ENCODE measurements around the gene PCBP3.
"Not testable (repeated sequence)": the region's sequence is repeated elsewhere in the genome, so short reads cannot be mapped to it uniquely, and the experiment has no call there.

The PCBP3 gene

DNA sequence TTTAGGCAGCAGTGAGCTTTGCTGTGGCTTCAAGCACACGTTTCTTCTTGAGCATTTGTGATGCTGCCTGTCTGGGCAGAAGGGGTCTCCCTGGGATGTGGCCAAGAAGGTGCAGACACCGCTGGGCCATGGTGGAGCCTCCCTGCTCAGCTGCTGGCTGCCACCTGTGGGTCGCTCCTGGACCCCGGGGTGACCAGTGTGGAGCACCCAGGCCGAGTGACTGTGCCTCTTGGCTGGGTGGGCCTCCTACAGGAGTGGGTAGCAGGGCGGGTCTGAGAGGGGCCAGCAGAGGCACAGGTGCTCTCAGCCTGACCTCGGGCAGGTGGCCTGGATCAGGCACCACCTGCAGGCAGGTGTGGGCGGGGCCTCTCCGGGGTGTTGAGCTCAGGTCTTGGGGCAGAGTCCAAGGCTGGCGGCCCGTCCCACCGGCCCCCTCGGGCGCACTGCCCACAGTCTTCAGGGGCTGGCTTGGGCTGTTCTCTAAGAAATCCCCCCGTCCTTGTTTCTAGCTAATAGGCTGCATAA is 296.1 kb downstream of the PCBP3 start:
- no peak for DNase-seq

DNA sequence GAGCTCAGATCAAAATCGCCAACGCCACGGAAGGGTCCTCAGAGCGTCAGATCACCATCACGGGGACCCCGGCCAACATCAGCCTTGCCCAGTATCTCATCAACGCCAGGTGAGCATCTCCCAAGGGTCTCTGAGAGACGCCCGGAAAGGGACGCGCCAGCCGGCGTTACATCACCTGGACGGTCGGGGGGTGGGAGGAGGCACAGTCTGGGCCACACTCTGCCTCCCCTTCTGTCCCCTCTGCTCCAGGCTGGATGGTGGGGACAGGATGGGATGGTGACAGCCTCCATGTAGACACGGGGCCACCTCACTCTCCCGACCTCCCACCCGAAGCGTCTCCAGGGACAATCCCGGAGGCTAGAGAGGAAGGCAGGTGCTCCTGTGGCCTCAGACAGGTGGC is 296.6 kb downstream of the PCBP3 start:
- DNase-seq, result no peak

DNA sequence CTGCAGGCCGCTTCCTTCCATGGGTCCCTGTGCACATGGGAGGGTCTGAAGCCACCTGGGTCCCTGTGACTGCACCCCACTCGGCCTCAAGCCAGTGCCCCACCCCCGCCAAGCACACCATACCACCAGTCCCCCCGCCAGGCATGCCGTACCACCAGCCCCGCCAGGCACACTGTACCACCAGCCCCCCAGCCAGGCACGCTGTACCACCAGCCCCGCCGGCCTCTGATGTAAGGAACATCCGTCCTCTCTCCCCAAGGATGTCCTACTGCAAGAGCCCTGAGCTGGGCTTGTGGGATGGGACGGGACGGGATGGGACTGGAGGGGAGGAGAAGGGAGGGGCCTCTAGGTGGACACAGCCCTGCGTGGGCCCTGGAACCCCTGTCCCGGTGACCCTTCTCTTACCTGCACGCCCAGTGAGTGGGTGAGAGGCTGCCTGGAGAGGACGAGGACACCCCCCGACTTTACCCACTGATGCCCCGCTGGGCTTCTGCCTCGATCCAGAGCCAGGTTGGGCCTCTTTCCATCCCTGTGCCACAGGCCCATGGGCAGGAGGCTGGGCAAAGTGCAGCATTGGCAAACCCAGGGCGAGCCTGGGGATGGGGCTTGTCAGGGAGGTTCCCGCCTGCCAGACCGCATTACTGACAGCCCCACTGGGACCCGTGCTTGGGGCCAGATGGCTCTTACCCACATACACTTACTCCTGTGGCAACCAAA is 297.3 kb downstream of the PCBP3 start:
- DNase-seq, result no peak

DNA sequence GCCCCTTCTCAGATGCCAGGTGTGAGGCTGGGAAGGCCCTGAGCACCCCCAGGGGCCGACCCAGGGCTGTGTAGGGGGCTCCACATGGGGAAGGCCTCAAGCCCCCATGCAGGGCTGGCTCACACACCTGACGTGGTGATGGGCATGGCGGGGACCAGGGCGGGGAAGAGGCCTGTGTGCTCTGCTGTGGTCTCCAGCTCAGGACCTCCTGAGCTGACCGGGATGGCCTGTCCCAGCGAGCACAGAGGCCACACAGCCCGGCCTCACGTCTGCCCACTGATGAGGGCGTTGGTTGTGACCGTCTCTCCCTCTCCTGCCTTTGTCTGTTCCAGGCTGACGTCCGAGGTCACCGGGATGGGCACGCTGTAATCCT is 297.8 kb downstream of the PCBP3 start:
- no peak for DNase-seq

DNA sequence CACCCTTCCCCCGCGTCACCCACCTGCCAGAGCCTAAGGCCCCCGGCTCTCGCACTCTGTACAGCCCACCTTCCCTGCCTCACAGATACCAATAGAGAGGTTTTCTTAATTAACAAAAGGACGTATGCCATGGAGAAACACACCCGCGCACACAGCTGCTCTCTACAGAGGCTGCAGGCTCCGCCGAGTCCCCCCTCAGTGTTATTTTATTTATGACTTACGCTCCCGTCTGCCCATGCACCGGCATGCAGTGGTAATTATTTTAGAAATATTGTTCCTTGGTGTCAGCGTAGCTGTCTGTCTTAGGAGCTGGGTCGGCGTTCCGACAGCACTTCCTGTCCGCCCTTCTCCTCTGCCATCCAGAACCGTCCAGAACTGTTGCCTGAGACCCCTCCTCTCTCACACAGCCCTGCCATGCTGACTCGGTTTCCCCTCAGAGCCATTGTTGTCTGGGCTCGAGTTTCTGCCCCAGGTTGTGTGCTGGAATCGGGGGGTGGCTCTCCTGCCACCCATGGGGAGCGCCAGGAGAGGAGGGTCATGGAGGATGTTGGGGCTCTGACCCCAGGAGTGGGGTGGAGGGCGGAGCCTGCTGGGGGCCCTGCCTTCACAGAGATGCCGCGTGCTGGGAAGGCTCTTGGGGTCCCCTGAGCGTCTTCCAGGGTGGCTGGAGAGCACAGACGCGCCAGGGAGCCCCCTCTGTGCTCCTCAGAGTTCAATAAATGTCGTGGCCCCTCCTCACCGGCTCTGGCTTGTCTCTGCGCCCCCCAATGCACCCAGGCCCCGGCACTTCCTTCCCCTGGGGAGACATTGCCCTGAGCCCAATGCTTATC is 298.4 kb downstream of the PCBP3 start:
- DNase-seq, result no peak

DNA sequence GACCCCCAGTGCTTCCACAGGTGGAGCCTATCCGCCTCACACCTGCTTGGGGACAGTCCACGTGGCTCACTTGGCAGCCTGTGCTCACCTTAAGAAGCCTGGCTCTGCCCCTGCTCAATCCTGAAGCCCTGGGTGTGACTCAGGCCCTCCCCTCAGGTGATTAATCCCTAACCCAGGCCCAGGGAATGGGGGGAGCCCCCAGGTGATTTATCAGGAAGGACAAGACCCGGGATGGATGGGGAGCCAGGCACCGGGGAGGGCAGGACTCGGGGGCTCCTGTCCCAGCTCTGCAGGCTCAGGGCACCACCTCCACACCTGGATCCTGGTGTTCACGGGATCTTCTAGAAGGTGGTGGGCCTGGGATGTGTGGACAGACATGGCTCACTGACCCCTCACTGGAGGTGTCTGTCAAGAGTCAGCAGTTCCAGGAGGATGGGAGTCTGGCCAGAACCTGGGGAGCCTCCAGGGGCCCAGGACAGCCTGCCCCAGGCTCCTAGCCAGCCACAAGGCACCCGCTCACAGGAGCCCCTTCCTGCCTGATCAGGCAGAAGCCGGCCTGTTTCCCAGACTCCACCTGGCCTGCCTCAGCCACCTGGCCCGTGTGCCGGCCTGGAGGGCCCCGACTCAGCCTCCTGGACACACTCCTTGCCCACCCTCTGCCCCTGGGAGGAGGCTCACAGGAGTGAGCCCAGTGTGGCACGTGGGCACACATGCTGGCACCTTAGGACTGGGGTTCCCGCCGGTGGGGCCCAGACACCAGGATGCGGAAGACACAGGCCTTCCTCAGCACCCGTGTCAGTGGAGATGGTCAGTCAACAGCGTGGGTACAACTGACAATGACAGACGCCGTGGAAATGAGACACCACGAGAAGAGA is 299.5 kb downstream of the PCBP3 start:
- DNase-seq, result no peak

DNA sequence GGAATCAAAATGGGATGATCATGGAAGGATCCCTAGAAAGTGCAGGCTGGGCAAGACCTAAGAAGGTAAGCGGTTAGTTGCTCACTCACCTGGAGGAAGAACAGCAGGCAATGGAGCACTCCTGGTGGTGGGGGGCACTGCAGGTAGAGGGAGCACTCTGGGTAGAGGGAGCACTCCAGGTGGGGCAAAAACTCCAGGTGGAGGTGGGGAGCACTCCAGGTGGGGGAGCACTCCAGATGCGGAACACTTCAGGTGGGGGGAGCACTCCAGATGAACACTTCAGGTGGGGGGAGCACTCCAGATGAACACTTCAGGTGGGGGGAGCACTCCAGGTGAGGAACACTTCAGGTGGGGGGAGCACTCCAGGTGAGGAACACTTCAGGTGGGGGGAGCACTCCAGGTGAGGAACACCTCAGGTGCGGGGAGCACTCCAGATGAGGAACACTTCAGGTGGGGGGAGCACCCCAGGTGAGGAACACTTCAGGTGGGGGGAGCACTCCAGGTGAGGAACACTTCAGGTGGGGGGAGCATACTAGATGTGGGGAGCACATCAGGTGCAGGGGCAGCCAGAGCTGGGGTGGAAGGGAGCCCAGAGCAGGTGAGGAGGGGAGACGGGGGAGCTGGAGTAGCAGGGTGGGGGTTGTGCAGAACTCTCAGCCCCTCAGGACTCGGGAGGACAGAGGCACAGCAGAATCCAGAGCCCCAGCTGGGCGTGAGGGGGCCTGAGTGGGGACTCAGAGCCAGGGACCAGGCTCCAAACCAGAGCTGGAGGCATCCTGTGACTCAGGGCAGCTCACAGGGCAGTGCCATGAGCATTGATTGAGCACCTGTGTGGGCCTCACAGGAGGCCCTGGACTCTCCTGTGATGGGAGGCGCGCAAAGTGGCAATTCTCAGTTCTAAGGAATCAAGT is 300.4 kb downstream of the PCBP3 start:
- no peak for DNase-seq

DNA sequence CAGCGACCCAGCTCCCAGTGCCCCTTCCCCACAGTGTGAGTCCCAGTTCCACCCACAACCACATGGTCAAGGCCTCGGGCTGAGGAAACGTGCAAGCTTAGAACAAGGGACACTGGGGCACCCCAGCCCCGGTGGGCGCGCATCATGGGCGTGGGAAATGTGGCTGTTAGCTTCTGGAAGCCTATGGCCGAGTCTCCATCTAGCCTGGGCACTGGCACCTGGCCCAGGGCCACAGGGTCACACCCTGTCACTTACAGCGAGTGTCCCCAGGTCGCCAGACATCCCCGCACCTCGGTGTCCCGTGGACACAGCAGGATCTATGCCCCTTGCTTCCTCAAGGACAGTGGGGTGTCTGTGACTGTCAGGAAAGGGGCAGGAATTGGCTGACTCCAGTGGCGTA is 301.1 kb downstream of the PCBP3 start:
- DNase-seq, result no peak

DNA sequence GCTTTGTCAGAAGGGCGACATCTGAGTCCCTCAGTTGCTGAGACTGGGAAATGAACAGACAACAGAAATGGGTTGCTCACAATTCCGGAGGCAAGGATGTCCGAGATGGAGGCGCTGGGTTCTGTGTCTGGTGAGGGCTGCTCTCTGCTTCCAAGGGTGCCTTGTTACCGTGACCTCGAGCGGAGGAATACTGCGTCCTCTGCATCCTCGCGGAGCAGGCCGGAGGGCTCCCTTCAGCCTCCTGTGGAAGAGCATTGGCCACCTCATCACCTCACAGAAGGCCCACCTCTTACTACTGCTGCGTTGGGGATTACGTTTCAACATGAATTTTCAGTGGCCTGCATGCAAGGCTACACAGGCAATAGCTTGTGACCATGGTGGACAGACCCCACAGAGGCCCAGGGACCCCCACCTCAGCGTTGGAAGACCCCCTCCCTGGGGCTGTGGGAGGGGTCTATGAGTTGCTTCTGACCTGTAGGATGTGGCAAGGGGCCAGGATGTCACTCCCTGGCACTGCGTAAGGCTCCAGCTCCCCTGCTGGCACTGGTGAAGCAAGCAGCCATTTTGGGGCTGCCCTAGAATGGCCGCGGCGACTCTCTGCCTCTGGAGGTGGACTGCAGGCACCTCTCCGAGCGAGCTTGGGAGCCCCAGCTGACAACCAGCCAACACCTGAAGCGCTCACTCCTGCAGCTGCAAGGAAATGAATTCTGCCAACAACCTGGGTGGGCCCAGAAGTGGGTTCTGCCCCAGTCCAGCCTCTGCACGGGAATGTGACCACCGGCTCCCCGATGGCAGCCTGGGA is 301.7 kb downstream of the PCBP3 start:
- no peak for DNase-seq

DNA sequence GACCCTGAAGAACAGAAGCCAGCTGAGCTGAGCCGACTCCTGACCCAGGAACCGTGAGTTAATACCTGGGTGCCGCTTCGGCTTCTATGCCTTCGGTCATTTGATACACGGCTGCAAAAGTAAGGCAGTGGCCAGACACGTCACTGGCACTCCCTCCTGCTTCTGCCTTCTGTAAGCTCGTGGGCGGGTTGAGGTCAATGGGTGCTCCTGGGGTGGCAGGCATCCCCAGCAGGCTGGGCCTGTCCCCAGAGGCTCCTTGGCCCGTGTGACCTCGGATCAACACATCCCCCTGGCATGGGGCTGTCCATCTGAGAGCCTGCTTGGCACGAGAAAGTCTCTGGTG is 302.3 kb downstream of the PCBP3 start:
- no peak for DNase-seq

DNA sequence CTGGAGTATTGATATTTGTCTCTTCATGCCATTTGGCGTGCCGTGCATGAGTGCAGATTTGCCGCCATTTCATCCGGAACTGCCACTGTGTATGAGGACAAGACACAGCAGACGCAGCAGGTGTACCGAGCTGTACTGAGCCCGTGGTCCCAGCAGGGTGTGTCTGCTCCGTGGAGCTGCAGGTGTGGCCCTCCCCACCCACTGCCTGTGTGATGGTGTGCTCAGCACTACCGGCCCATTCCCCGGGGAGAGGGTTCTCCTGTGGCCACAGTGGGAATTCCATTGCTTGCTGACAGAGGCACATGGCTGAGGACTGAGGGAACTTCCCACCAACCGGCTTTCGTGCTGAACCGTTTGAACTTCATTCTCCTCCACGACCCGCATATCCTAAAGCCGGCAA is 303.8 kb downstream of the PCBP3 start:
- no peak for DNase-seq

DNA sequence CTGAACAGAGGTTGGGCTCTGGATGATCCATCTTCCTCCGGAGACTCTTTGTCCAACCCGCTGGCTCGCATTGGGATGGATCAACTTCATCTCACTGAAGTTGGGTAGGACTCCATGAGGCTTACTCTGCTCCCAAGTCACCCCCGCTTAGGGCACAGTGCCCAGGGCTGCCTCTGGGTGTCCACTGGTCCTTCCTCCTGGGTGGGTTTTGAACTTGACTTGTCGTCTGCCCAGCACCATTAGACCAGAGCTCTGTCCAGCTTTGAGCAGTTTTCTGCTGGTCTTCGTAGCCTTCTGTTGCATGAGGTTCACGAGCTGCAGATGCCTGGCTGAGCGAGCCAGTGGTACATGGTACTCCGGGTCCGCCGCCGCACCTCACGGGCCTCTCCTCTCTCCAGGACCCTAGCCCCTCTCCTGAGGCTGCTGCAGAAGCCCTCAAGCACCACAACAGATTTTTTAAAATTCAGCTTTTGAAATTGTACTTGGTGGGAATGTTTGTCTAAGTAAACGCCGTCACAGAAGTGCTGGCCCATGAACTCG is 304.3 kb downstream of the PCBP3 start:
- no peak for DNase-seq

DNA sequence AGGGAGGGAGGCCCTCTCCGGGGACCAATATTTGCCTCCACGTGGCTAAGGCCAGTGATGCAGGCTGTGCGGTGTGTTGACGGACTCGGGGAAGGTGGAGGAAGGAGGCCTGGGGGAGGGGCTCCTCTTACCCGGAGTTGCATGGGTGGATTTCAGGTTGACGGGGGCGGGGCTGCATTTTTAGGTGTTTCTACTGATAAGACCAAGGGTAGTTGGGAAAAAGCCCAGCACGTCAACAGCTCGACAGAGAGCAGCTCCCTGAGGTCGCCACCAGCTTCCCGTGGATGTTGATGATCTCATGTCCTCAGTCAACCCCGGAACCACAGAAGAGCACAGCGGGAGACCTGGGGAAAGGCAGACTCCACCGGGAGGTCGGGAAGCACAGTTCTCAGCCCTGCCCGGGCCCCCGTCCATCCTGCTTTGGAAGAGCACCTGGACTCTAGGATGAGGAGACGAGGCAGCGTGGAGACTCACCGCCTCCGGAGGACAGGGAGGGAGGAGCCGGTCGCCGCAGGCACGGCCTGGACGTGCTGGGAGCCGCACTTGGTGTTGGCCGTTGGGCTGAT is 305.1 kb downstream of the PCBP3 start:
- no peak for DNase-seq

DNA sequence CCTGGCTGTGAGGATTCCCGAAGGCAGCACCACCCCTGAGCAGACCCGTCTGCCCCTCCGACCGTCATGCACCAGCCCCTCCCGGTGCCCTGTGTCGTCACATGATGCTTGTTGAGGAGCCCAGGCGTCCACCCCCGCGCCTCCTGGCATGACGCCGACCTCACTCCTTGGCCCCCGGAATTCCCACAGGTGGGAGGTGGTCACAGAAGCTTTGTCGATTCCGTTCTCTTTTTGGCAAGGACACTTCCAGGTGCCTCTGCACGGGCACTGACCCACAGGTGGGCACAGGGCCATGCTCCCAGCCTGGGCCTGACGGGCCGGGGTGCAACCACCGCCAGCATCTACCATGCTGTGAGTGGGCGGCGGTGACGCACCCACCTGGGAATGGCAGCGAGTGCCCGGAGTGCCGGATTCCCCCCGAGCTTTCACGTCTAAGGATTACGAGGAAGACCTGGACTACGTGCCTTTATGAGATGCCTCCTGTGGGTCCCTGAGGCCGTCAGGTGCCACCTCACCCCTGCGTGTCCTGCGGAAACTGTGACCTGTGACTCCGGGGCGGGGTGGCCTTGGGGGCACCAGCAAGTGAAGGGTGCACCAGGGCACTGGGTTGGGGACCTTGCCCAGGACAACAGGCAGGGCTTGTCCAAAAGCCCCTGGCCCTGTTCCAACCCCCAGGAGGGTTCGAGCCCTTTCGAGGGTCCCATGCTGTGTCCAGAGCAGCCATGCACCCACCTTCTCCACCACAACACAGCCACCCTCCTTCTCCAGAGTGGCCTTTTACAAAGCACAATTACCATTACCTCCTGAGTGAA is 306.6 kb downstream of the PCBP3 start:
- no peak for DNase-seq

DNA sequence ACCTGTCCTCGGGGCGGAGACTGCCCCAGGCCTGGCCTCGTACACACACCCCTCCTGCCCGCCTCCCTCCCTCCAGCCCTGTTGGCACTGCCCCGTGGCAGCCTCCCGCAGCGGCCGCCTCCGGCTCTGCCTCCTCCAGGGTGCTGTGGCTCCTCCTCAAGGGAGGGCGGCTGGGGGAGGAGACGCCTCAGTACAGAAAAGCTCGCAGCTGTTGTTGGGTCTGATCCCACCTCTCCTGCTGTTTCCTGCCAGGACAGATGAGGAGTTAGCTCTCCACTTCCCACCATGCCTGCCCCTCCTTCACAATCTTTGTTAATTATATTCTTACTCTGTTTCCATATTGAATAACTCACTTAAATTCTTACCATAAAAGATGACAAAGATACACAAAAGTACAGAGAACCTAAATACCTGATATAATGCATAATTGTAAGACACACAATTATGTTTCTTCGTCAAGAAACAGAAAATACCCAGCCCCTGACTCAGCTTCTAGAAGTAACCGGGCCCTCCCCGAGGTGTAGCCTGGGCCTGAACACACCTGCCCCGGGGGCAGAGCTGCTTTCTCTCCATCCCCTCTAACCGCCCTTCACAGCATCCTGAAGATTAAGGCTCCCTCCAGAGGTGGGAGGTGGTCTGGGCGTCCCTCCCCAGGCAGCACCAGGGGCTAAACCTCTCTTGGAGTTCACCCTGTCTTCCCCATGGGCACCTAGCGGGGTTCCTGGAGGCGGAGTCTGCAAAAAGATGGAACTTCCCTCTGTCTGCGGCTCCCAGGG is 307.4 kb downstream of the PCBP3 start:
- no peak for DNase-seq

DNA sequence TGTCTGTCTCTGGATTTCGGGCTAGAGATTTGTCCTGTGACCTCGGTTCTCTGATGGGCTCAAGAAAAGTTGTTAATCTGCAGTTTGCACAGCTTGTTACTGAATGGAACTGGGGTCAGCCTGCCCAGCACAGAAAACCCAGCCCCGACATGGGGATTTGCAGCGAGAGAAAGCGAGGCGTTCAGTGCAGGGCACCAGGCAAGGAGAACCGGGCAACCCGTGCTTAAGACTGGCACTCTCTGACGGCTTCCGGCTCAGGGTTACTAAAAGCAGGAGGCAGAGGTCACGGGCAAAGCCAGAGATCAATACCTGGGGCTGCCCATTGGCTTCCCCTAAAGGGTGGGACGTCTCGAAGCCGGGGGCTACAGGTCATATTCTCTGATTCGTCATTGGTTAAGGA is 308.2 kb downstream of the PCBP3 start:
- DNase-seq, result no peak

DNA sequence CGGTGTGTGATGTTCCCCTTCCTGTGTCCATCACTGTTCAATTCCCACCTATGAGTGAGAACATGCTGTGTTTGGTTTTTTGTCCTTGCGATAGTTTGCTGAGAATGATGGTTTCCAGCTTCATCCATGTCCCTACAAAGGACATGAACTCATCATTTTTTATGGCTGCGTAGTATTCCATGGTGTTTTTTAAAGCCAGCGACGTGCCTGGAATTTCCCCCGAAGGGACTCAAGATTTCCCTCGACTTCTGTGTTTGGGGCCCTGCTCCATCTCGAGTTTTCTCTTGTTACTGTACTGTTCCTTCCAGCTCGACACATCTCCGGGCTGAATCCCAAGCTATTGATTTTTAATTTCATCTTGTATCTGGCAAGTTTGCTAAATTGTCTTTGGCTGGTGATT is 309.0 kb downstream of the PCBP3 start:
- DNase-seq, result not testable (repeated sequence)

DNA sequence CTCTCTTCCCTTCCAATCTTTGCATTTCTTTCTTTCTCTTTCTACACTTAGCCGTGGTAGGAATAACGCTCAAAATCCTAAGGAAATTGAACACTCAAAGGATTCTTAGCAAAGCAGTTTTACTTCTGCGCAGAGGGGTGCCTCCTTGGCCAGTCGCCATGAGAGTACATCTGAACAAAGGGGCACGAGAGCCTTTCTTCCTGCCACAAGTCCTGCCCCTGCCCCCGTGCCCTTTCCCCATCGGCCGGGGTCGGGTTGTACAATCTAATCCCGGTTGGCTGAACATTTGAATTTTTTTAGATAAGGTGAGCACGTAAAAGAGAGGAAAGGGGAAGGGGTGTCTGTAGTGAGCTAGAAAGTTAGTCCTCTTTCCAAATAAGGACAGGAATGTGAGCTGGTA is 309.4 kb downstream of the PCBP3 start:
- DNase-seq, result no peak

DNA sequence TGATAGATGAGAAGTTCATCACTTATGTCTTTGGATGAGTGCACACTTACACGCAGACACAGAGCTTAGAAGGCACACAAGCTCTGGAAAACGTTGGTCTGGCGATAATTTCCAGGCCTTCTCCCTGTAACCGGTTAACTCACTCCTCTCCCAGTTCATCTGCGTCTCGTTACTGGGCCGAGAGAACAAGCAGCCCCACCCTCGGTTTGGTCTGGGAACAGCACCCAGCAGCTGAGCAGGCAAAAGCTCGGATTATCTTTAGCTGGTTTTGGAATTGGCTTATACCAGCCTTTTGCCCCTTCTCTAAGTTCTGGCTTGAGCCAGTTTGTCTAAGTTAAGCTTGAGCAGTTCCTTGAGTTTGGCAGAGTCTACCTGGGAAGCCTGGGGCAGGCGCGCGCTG is 310.7 kb downstream of the PCBP3 start:
- DNase-seq, result no peak

Data from central memory CD4-positive, alpha-beta T cell (primary cell).